Ascending aorta (tissue), 2 donors: ENCODE data around the gene DGKD. TPM values are rescaled to one million over a fixed set of nuclear protein-coding genes. Genes with fewer than 3 reads are reported as not detected.
A peak's percentile ranks its signal among the peaks of the same experiment; 100 is the strongest.

Source experiments
- DNase-seq, 2 donors: peaks; one replicate each; pipeline ENCODE4 v3.0.0-alpha.2; 2019; ENCODE audit warnings: low spot score in 2 of 2
- H3K27ac ChIP-seq, 2 donors: fragments of 200-600 bp; sonication (generic); one replicate each; pipeline ENCODE4 v1.5.1; 2016 to 2017; ENCODE audit warnings: mild to moderate bottlenecking in 1 of 2
- H3K27me3 ChIP-seq: fragments of 200-600 bp; sonication (generic); one replicate; pipeline ENCODE4 v1.5.1; 2017
- H3K36me3 ChIP-seq, 2 donors: fragments of 200-600 bp; sonication (generic); one replicate each; pipeline ENCODE4 v1.5.1; 2016
- H3K4me1 ChIP-seq, 2 donors: fragments of 200-600 bp; sonication (generic); one replicate each; pipeline ENCODE4 v1.5.1; 2016 to 2017; ENCODE audit warnings: mild to moderate bottlenecking in 1 of 2
- H3K4me3 ChIP-seq, 2 donors: fragments of 200-600 bp; sonication (generic); one replicate each; pipeline ENCODE4 v1.5.1; 2016 to 2017; ENCODE audit warnings: mild to moderate bottlenecking in 1 of 2
- H3K9me3 ChIP-seq, 2 donors: fragments of 200-600 bp; sonication (generic); one replicate each; pipeline ENCODE4 v1.5.1; 2016
- CTCF ChIP-seq, 3 experiments: fragments of 200-600 bp in 2 of 3; fragments of 450-650 bp in 1 of 3; sonication (generic) in 2 of 3; IDR thresholded peaks; one replicate each; pipeline ENCODE4 v1.5.1; 2016 to 2019; ENCODE audit warnings: antibody characterized with exemption in 3 of 3, mild to moderate bottlenecking in 1 of 3, moderate library complexity in 1 of 3
- intact Hi-C: fragments of 100-400 bp; cut with DNase I; formaldehyde crosslinking; loops from one replicate; pipeline ENCODE4 v1.15.1; 2023
- total RNA-seq: library from RNA; depleted of rRNA; stranded (reverse); fragments of >200 nt; gene quantifications from one replicate; pipeline ENCODE4 v1.1.0, GENCODE V29; 2016

The DGKD gene
- total RNA-seq, 1 donor from 2014 or later, result 28.3 TPM

- TF ChIP-seq CTCF (IDR thresholded peaks at IDR 0.05), result no peak
- H3K9me3 ChIP-seq, result no peaks in the 10 kb centered on the region
- H3K4me1 ChIP-seq, result peaks cover 0 to 18% of the 10 kb centered on the region in 2 donors
- H3K27me3 ChIP-seq, result no peaks in the 10 kb centered on the region
- intact Hi-C loops, result no loop called here
- peak in 1 of 2 donors; percentile 45 for DNase-seq
- no peak overlapping the region for H3K27ac ChIP-seq
- H3K4me3 ChIP-seq, result no peak overlapping the region
- H3K36me3 ChIP-seq, result peaks cover 0 to 1% of the 10 kb centered on the region in 2 donors
Observed at GRCh38 chr2:233429175-233429897, 75.0 kb downstream of the DGKD start.

- Histone ChIP-seq H3K27me3 (no peaks in the 10 kb centered on the region), H3K27ac (no peak overlapping the region), H3K4me1 (peaks cover 0 to 15% of the 10 kb centered on the region in 2 donors), H3K36me3 (peaks cover 2 to 9% of the 10 kb centered on the region in 2 donors), H3K4me3 (no peak overlapping the region), H3K9me3 (no peaks in the 10 kb centered on the region)
- TF ChIP-seq CTCF (IDR thresholded peaks at IDR 0.05), result no peak
- intact Hi-C loops, result no loop called here
- DNase-seq, result no peak
Observed at GRCh38 chr2:233430081-233430480, 75.8 kb downstream of the DGKD start.

DNA sequence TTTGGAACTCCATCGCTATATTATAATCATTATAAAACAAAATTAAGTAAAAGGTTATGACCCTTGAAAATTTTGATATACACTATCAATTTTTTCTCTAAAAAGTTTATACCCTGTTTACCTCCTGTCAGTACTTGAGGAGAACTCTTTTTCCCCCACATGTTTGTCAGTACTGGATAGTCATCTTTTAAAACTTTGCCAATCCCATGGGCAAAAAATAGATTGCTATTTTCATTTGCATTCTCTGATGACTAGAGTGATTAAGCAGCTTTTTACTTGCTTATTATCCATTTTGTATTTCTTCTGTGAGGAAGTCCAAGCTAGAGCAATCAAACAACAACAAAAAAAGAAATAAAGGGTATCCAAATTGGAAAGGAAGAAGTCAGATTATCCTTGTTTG, 76.4 kb downstream of the DGKD start:
- no peak for DNase-seq
- intact Hi-C loops, result no loop called here
- Histone ChIP-seq H3K36me3 (peaks cover 7 to 14% of the 10 kb centered on the region in 2 donors), H3K27me3 (no peaks in the 10 kb centered on the region), H3K27ac (no peak overlapping the region), H3K4me3 (no peak overlapping the region), H3K9me3 (no peaks in the 10 kb centered on the region), H3K4me1 (peaks cover 0 to 15% of the 10 kb centered on the region in 2 donors)
- TF ChIP-seq CTCF (IDR thresholded peaks at IDR 0.05), result no peak

DNA sequence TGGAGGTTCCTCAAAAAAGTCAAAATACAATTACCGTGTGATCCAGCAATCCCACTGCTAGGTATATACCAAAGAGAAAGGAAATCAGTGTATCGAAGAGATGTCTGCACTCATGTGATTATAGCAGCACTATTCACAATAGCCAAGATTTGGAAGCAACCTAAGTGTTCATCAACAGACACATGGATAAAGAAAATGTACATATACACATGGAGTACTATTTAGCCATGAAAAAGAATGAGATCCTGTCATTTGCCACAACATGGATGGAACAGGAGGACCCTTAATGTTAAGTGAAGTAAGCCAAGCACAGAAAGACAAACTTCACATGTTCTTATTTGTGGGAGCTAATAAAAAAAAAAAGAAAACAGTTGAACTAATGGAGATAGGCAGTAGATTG, 78.7 kb downstream of the DGKD start:
- H3K9me3 ChIP-seq, result no peaks in the 10 kb centered on the region
- H3K36me3 ChIP-seq, result peaks cover 30 to 38% of the 10 kb centered on the region in 2 donors
- no peak for TF ChIP-seq CTCF (IDR thresholded peaks at IDR 0.05)
- intact Hi-C loops, result no loop called here
- no peak for DNase-seq
- no peak overlapping the region for H3K27ac ChIP-seq
- H3K27me3 ChIP-seq, result no peaks in the 10 kb centered on the region
- no peak overlapping the region for H3K4me3 ChIP-seq
- peaks cover 0 to 15% of the 10 kb centered on the region in 2 donors for H3K4me1 ChIP-seq

DNA sequence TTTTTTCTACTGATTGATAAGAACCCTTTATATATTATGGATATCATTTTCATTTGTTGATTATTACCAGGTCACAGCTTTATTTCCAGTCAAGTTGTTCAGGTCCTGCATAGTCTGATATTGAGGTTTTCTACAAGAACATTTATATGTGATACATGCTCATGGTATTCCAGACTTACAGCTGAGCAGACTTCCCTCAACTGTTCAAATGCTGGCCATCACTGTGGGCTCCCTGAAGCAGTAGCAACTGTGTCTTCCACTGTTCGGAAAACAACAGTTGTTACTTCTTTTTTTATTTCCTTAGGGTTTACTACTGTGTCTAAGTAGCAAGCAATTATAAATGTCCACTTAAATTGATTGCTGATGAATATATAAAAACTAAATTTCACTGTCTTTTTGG, 79.5 kb downstream of the DGKD start:
- H3K4me1 ChIP-seq, result peaks cover 0 to 12% of the 10 kb centered on the region in 2 donors
- no peaks in the 10 kb centered on the region for H3K9me3 ChIP-seq
- intact Hi-C loops, result no loop called here
- H3K4me3 ChIP-seq, result no peak overlapping the region
- TF ChIP-seq CTCF (IDR thresholded peaks at IDR 0.05), result no peak
- peak in 1 of 2 donors; percentile 19 for DNase-seq
- H3K36me3 ChIP-seq, result peaks cover 37 to 46% of the 10 kb centered on the region in 2 donors
- H3K27me3 ChIP-seq, result no peaks in the 10 kb centered on the region
- H3K27ac ChIP-seq, result no peak overlapping the region
